HG02840 (cell line): ENCODE results near the gene DENND1B.

Experiments used
- ATAC-seq: cut with Tn5 transposase; IDR thresholded peaks from one replicate; pipeline ENCODE4 v1.9.1; 2021; ENCODE audit warnings: mild to moderate bottlenecking, moderate library complexity, moderate number of reproducible peaks; ENCODE audit not compliant: unreplicated experiment, low FRiP score

Gene DENND1B

DNA sequence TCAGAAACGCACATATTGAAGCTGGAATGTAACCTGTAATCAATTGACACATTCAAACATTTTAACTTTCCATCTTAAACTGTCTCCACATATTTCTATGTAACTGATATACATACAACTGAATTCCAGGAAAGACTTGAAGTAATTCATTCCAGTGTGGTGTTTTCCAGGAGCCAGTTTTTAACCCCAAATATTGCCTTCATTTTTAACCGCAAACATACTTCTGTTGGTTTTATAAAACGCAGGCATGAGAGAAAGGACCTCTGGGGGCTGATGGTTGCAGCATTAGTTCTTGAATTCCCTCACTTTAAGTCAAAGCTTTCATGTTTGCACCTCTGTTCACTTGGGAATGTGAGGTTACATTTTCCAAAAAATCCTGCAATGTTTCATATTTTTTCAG is 303.1 kb downstream of the DENND1B start:
- no peak for ATAC-seq

DNA sequence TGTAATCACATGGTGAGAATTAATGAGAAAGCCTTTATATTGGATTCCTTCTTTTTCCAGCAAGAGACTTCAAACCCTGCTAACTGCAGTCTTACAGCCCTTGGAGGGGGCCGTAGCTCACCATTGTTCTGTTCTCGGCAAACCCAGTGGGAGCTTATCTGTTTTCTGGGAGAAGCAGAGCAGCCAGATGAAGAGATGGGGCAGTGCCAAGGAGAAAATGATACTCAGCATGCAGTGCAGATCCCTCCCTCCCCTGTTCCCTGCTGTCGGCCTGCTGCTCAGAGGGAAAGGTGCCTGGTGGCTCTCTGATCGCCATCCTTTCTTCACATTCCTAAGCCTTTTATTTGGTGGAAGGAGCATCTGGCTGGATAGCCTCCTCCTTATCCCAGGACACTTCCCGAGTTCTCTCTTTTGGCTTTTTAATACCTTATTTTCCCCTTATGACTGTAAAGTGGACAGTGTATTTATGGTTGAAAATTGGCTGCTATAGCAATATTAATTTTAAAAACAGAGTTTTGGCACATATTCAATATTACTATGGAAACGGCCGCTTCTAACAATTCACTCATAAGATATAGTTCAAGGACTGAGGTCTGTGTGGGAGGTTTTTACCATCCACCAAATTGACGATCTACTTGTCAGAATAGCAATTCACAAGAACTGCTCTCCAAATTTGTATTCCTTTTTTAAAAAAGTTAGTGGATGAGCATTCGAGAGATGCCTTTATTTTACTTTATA is 303.9 kb downstream of the DENND1B start:
- no peak for ATAC-seq

DNA sequence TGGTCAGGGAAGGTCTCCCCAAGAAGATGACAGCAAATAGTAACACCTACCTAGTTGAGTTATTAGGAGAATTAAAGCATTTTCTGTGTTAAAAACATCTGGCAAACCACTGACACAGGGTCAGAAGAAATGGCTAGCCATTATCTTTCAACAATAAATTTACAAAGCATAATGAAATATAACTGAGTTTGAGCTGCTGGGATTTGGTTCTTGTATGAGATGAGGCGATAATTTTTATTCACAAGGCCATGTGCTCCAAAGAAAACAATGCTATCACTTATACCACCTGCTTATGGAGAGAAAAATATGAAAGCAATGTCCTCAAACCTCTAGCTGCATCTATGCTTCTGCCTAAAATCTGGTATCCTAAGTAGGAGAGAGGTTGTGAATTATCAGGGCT is 304.9 kb downstream of the DENND1B start:
- ATAC-seq = no peak

DNA sequence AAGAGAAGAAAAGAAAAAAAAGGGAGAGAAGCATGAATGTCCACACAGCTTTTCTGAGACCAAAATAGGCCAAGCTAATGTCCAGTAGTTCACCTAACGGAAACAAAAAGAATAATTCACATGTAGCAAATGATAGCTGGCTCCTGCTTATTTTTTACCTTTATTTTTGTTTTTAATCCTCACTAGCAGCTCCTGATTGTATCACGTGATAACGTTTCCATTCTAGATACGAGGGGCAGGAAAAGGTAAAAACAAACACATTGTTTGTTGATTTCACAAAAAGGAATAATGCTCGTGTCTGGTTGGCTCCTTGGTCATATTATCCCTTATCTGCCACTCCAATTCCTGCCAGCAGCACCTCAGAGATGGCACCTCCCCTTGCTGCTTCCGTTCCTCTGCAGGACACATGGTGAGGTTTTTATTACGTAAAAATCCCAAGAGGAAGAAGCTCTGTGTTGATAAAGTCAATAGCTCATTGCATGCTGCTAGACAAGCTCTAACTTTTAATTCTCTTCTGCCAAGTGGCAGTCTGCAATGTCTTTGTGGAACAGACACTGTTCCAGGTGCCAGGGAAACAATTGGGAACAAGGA is 305.6 kb downstream of the DENND1B start:
- ATAC-seq = no peak

DNA sequence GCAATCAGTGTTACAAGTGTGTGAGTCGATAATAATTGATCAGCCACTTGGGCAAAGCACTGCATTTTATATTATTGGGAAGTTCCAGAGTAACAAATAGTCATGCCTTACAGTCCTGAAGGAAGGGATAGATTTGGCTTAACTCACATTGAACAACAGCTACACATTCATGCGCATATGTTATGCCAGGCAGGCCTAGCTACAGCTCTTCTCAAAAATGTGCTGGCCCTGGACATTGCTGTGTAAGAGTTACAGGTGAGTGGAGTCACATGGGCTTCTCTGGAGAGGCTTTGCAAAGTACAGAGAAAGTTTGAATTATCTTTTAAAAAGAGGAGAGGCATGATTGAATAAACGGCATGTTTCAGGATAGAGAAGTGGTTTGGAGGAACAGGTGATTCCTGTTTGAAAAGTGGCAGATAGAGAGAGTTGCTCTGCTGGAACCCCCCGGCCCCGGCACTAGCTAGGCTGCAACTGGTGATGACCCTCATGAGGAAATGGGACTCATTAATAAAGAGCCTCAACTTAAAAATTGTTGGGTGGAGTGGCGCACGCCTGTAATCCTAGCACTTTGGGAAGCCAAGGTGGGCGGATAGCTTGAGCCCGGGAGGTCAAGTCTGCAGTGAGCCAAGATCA is 306.6 kb downstream of the DENND1B start:
- ATAC-seq = no peak

DNA sequence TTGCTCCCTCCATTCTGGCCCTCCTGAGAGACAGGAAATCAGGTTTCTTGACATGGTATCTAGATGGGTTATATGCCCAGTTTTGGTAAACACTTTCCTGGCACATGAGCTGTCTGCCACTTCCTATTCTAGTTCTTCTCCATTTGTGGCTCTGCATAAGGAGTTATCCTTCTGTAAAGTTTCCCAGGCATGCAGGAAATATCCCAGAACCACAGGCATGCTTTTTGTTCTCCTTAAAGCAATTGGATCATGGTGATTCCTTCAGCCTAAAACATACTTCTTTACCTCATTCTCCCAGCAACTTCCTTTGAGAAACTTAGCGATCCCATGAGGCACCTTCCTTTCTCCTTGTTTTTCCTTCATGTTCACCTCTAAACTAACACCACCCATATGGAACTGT is 307.4 kb downstream of the DENND1B start:
- no peak for ATAC-seq

DNA sequence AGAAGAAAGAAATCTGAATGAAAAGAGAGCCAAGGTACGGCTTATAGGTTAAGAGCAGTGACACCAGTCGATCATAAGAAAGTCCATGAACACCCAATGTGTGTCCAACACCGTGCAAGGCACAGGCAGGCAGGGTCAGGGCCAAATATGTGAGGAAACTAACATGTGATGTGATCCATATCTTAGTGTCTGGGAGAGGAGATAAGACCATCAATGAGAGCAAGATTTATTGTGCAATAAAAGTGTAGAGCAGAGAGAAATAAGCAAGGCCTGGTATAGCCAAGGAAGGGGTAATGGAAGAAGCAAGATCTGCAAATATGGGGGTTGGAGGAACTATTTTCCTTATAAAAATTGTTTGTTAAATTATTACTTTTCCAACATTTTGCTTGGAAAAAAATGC is 308.5 kb downstream of the DENND1B start:
- ATAC-seq = no peak

DNA sequence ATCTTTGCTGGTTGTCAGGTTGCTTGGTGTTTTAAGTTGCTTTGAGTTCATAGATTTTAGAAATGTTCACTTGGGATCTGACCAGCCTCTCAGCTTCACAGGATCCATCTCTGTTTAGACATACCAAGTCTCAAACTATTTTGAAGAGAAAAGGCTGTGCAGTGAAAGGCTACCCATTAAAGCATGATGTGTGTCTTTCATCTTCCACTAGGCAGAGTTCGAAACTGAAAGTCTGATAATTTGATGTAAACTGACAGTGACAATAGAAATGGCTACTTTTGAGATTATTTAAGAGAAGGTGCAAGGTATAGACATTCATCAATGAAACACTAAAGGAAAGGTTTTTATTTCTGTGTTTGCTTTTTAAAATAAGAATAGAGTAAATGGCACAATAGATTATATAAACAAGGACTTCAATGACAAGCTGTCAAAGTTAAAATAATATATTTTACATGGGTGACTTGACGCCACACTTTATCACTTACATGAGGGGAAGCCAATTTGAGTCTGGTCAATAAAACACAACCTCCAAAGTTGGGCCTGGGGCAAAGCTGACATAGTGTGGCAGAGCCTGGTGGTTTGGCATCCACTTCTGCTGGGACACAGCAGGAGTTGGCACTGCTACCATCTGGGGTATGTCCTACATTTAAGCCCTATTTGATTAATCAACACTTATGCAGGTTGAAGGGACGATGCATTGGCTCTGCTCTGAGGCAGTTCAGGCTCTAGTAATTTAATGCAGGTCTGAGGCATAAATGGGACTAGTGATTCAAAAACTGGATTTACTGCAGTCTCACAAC is 309.6 kb downstream of the DENND1B start:
- ATAC-seq = no peak

DNA sequence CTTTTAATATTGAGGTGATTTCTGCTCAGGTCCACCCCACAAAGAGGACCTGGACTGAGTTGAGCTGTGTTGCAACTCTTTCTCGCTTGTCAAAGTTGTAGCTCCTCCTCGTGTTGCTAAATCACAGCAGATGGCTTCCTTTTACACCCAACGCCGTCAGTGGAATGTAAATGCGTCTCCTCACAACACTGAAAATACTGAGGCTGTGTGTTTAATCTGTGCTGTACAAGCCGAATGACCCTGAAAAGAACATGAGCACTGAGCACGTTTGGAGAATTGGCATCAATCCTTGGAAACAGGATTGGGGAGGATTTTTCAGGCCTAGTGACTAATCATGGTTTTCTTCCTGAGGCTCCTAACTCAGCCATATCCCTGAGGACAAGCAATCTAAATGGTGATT is 311.2 kb downstream of the DENND1B start:
- no peak for ATAC-seq

DNA sequence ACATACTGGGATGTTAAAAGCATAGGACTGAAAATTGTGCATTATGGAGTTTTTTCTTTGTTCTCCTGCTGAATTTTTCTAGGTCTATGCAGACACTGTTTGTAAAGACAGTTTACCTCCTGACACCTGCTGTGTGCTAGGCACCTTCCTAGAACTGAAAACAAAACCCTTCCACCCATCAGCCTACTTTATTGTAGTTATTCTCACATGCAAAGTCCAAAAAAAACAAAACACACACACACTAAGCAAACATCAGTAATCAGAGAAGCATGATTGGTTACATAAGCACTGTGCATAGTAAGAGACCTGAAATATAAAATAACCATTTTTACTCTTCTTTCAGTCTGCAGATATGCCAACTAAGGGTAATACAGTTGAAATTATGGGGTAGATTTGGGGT is 312.1 kb downstream of the DENND1B start:
- no peak for ATAC-seq

DNA sequence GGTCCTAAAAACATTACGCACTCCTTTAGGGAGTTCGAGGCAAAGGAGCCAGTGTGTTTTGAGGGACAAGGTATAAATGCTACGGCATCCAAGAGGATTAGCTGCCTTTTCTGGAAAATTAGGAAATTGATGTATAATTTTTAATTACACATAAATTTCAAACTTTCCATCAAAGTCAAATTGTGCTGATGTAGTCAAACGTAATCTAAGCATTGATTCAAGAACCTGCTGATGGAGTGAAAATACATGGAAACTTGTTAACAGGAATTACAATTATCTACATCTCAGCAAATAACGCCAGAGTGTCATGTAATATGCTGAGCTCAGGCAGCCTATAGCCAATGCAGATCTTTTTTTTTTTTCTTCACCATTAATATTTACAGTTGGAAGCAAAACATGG is 312.7 kb downstream of the DENND1B start:
- ATAC-seq = no peak
